Panc1 (cell line): ENCODE results near the gene TWNK.

Experiments
- CTCF ChIP-seq: fragments of 450-650 bp; IDR thresholded peaks from 2 replicates; pipeline ENCODE4 v1.5.1; 2017; ENCODE audit warnings: mild to moderate bottlenecking
- POLR2AphosphoS5 ChIP-seq: IDR thresholded peaks from 2 replicates; pipeline ENCODE4 v1.6.1; 2012; ENCODE audit warnings: mild to moderate bottlenecking, low read depth, low read length, moderate library complexity
- REST ChIP-seq, 2 experiments: IDR thresholded peaks; 2 replicates each; pipeline ENCODE4 v1.6.1; 2011 to 2012; ENCODE audit warnings: low read depth in 2 of 2, control low read depth in 1 of 2, low read length in 1 of 2, mild to moderate bottlenecking in 1 of 2, moderate library complexity in 1 of 2; ENCODE audit not compliant: insufficient read depth in 1 of 2
- SIN3A ChIP-seq: IDR thresholded peaks from 2 replicates; pipeline ENCODE4 v1.6.1; 2012; ENCODE audit warnings: low read depth, mild to moderate bottlenecking, low read length, moderate library complexity, borderline replicate concordance; ENCODE audit not compliant: insufficient read depth
- TCF7L2 ChIP-seq: IDR thresholded peaks from 2 replicates; pipeline ENCODE4 v1.6.1; 2011; ENCODE audit warnings: mild to moderate bottlenecking, low read depth, low read length, inconsistent platforms

GRCh38 chr10:101013365-101013825 lies 26.1 kb downstream of the TWNK start:
- no peak for TF ChIP-seq CTCF
- TF ChIP-seq POLR2AphosphoS5, result no peak
- no peak for TF ChIP-seq SIN3A
- TF ChIP-seq REST (IDR thresholded peaks at IDR 0.05; ENCODE audit: insufficient read depth in 1 of 2, low read depth in 2 of 2, low read length in 1 of 2), result no peak
- no peak for TF ChIP-seq TCF7L2
